CD4-positive, alpha-beta T cell (primary cell): ENCODE data around the gene FBN3. TPM values are rescaled to one million over a fixed set of nuclear protein-coding genes. Genes with fewer than 3 reads are reported as not detected.

Experiments used
- ATAC-seq: fragments of 200-7000 bp; cut with Tn5 transposase; one replicate; pipeline ENCODE4 v1.10.0; 2022; ENCODE audit warnings: mild to moderate bottlenecking; ENCODE audit not compliant: poor library complexity
- CTCF ChIA-PET: fragments of 350-600 bp; sonication (Branson Sonifier 250); formaldehyde crosslinking; loops from one replicate; lab custom pipeline; 2021; ENCODE audit warnings: antibody characterized with exemption, inconsistent platforms; lab: Charles Lee
- POLR2A ChIA-PET: fragments of 350-600 bp; sonication (Branson Sonifier 250); formaldehyde crosslinking; loops from one replicate; lab custom pipeline; 2021; ENCODE audit warnings: antibody characterized with exemption, inconsistent platforms; lab: Charles Lee
- DNase-seq, 14 experiments: peaks; one replicate each; pipeline ENCODE4 v3.0.0-alpha.2; 2013 to 2020; ENCODE audit warnings: mixed read lengths in 2 of 14
- H3K27ac ChIP-seq, 2 donors: one replicate each; pipeline versions ENCODE4 v1.5.1 to v1.7.0; 2013; ENCODE audit warnings: low read length in 2 of 2, low read depth in 1 of 2, mild to moderate bottlenecking in 1 of 2
- H3K27me3 ChIP-seq, 2 experiments: 1 replicate in 1 of 2; 2 replicates in 1 of 2; pipeline versions ENCODE4 v1.6.1 to v1.7.0; 2013; ENCODE audit warnings: low read length in 2 of 2, control low read depth in 1 of 2, mild to moderate bottlenecking in 1 of 2, moderate library complexity in 1 of 2; ENCODE audit not compliant: insufficient read depth in 2 of 2, control insufficient read depth in 1 of 2
- H3K36me3 ChIP-seq: one replicate; pipeline ENCODE4 v1.6.1; 2013; ENCODE audit warnings: low read length, control low read depth; ENCODE audit not compliant: insufficient read depth
- H3K4me1 ChIP-seq: one replicate; pipeline ENCODE4 v1.6.1; 2013; ENCODE audit warnings: low read length, control low read depth; ENCODE audit not compliant: insufficient read depth
- H3K4me3 ChIP-seq: one replicate; pipeline ENCODE4 v1.5.1; 2013; ENCODE audit warnings: mild to moderate bottlenecking, low read length, moderate library complexity
- H3K9me3 ChIP-seq, 2 experiments: 1 replicate in 1 of 2; 2 replicates in 1 of 2; pipeline versions ENCODE4 v1.6.1 to v1.7.0; 2013; ENCODE audit warnings: low read length in 2 of 2, mild to moderate bottlenecking in 2 of 2, control low read depth in 1 of 2, moderate library complexity in 1 of 2; ENCODE audit not compliant: control insufficient read depth in 1 of 2, insufficient read depth in 1 of 2
- H3K27ac Mint-ChIP-seq: one replicate; pipeline ENCODE4 v1.8.0; 2020; ENCODE audit warnings: mixed read lengths
- H3K27me3 Mint-ChIP-seq: one replicate; pipeline ENCODE4 v1.8.0; 2021; ENCODE audit warnings: mixed read lengths
- H3K36me3 Mint-ChIP-seq: one replicate; pipeline ENCODE4 v1.8.0; 2021; ENCODE audit warnings: low read depth, mixed read lengths
- H3K4me1 Mint-ChIP-seq: one replicate; pipeline ENCODE4 v1.8.0; 2021; ENCODE audit warnings: low read depth, mixed read lengths
- H3K4me3 Mint-ChIP-seq: one replicate; pipeline ENCODE4 v1.8.0; 2020; ENCODE audit warnings: mild to moderate bottlenecking, mixed read lengths
- H3K9me3 Mint-ChIP-seq: one replicate; pipeline ENCODE4 v1.8.0; 2020; ENCODE audit warnings: mixed read lengths
- intact Hi-C, 2 experiments: fragments of 100-400 bp; cut with DNase I in 1 of 2; cut with micrococcal nuclease in 1 of 2; formaldehyde crosslinking; loops; one replicate each; pipeline versions ENCODE4 v1.15.1 to v1.9.0; 2023 to 2025; cut with DNase I, micrococcal nuclease
- total RNA-seq, 174 experiments: library from RNA in 2 of 174; stranded (reverse) in 2 of 174; gene quantifications; one replicate each; pipeline ENCODE4 v1.2.3 and lab custom pipeline; 2021 to 2026
- TF ChIP-seq, protein P1 (sequence below): fragments of 200-600 bp; IDR thresholded peaks from one replicate; pipeline ENCODE4 v1.8.0; 2022; ENCODE audit warnings: antibody characterized with exemption, mild to moderate bottlenecking

Gene FBN3
- total RNA-seq, 2 experiments from 2014 or later, result not detected

DNA sequence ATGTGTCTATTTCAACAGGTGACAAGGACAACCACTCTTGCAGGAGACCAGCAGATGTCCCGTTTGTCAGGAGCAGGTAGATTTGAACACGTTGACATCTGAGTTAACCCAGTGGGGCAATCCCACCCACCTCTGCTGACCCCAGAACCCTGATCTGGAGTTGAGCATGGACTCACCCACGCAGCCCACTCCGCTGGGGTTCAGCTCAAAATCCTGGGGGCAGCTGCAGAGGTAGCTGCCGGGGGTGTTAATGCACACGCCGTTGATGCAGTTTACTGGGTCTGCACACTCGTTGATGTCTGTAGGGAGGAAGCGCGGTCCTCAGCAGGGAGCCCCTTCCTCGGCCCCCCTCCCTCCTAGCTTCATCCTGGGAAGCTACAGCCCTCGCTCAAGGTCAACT lies 39.9 kb downstream of the FBN3 start:
- intact Hi-C loops, result no loop called here
- Mint-ChIP-seq H3K4me3 (no peak overlapping the region), H3K36me3 (no peaks in the 10 kb centered on the region), H3K27ac (no peak overlapping the region), H3K27me3 (peaks cover 18% of the 10 kb centered on the region), H3K9me3 (no peaks in the 10 kb centered on the region), H3K4me1 (no peaks in the 10 kb centered on the region)
- no peak overlapping the region for H3K4me3 ChIP-seq
- CTCF ChIA-PET, result no interaction called here
- H3K4me1 ChIP-seq, result no peaks in the 10 kb centered on the region
- DNase-seq (no peak), ATAC-seq (no peak)
- no peak overlapping the region for H3K27ac ChIP-seq
- TF ChIP-seq, protein P1, sequence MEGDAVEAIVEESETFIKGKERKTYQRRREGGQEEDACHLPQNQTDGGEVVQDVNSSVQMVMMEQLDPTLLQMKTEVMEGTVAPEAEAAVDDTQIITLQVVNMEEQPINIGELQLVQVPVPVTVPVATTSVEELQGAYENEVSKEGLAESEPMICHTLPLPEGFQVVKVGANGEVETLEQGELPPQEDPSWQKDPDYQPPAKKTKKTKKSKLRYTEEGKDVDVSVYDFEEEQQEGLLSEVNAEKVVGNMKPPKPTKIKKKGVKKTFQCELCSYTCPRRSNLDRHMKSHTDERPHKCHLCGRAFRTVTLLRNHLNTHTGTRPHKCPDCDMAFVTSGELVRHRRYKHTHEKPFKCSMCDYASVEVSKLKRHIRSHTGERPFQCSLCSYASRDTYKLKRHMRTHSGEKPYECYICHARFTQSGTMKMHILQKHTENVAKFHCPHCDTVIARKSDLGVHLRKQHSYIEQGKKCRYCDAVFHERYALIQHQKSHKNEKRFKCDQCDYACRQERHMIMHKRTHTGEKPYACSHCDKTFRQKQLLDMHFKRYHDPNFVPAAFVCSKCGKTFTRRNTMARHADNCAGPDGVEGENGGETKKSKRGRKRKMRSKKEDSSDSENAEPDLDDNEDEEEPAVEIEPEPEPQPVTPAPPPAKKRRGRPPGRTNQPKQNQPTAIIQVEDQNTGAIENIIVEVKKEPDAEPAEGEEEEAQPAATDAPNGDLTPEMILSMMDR, result no peak
- peaks cover 0 to 34% of the 10 kb centered on the region in 2 experiments for H3K9me3 ChIP-seq
- POLR2A ChIA-PET, result no interaction called here
- H3K27me3 ChIP-seq, result peaks cover 20 to 23% of the 10 kb centered on the region in 2 experiments
- no peaks in the 10 kb centered on the region for H3K36me3 ChIP-seq

DNA sequence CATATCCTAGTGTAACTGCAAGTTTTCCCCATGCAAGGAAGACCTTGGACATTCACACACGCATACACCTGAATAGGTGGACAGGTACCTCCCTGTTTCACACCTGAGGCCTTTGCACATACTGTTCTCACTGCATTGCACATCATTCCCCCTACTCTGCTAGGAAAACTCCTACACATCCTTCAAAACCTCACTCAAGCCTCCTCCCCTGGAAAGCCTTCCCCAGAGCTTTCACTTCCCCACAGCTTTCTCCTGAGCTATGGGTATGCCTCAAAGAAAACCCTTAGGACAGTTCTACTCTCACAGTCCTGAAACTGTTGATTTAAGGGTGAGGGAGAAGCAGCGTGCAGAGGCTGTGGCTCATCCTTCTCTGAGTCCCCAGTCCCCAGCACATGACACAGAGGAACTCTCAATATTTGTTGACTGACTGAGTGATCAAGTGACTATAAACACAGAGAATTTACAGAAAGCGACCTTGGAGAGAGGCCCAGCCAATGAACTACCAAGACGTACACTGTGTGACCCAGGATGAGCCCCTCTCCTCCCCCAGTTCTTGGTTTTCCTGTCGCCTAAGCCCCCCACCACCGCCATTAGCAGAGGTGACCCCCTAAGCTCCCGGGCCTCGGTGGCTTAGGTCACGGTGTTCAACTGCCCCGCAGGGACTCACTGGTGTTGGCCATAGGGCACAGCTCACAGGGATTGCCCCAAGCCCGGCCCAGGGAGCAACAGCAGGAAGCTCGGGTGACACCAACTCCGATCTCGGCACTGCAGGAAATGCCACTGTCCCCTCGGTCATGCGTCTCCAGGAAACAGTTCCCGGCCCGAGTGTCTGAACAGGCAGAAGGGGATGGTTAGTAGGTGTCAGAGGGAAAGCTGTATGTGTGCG lies 40.6 kb downstream of the FBN3 start:
- Mint-ChIP-seq H3K27ac (no peak overlapping the region), H3K27me3 (peaks cover 18% of the 10 kb centered on the region), H3K36me3 (no peaks in the 10 kb centered on the region), H3K4me1 (no peaks in the 10 kb centered on the region), H3K9me3 (no peaks in the 10 kb centered on the region), H3K4me3 (no peak overlapping the region)
- Histone ChIP-seq H3K4me3 (no peak overlapping the region), H3K4me1 (no peaks in the 10 kb centered on the region), H3K9me3 (peaks cover 0 to 34% of the 10 kb centered on the region in 2 experiments), H3K36me3 (no peaks in the 10 kb centered on the region), H3K27ac (no peak overlapping the region), H3K27me3 (peaks cover 20 to 23% of the 10 kb centered on the region in 2 experiments)
- DNase-seq, result no peak
- ATAC-seq, result no peak
- TF ChIP-seq, protein P1, result no peak
- intact Hi-C loops, result no loop called here
- ChIA-PET POLR2A (no interaction called here), CTCF (no interaction called here)

DNA sequence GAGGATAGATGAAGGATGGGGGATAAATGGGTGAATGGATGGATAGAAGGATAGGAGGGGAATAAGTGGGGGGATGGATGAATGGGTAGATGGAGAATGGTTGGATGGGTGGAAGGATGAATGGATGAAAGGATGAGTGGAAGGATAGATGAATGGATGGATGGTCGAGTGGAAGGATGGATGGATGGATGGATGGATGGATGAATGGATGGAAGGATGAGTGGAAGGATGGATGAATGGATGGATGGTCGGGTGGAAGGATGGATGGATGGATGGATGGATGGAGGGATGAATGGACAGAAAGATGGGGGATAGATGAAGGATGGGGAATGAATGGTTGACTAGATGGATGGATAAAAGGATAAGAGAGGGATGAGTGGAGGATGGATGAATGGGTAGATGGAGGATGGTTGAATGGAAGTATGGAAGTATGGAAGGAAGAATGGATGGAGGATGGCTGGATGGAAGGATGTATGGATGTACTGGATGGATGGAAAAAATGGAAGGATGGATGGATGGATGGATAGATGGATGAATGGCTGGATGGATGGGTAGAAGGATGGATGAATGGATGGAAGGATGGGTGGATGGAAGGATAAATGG lies 42.0 kb downstream of the FBN3 start:
- TF ChIP-seq, protein P1, result no peak
- Mint-ChIP-seq H3K27ac (no peak overlapping the region), H3K9me3 (no peaks in the 10 kb centered on the region), H3K27me3 (peaks cover 19% of the 10 kb centered on the region), H3K4me3 (no peak overlapping the region), H3K4me1 (no peaks in the 10 kb centered on the region), H3K36me3 (no peaks in the 10 kb centered on the region)
- Histone ChIP-seq H3K9me3 (peaks cover 0 to 34% of the 10 kb centered on the region in 2 experiments), H3K36me3 (no peaks in the 10 kb centered on the region), H3K4me1 (no peaks in the 10 kb centered on the region), H3K27me3 (peaks cover 20 to 23% of the 10 kb centered on the region in 2 experiments), H3K27ac (no peak overlapping the region), H3K4me3 (no peak overlapping the region)
- intact Hi-C loops, result no loop called here
- ATAC-seq, result no peak
- ChIA-PET POLR2A (no interaction called here), CTCF (no interaction called here)
- DNase-seq, result no peak
